PFSK-1 (cell line): Measurements from ENCODE around the gene RTP5.

Source experiments
- POLR2AphosphoS5 ChIP-seq: IDR thresholded peaks from 2 replicates; pipeline ENCODE4 v1.6.1; 2012; ENCODE audit warnings: low read depth, mild to moderate bottlenecking, control low read depth, low read length, moderate library complexity
- REST ChIP-seq, 2 experiments: IDR thresholded peaks; 2 replicates each; pipeline versions ENCODE4 v1.6.1 to v1.8.0; 2011 to 2012; ENCODE audit warnings: low read depth in 2 of 2, low read length in 2 of 2, control low read depth in 1 of 2, inconsistent platforms in 1 of 2, mild to moderate bottlenecking in 1 of 2, moderate library complexity in 1 of 2; ENCODE audit not compliant: insufficient read depth in 1 of 2
- SIN3A ChIP-seq: IDR thresholded peaks from 2 replicates; pipeline ENCODE4 v1.6.1; 2012; ENCODE audit warnings: mild to moderate bottlenecking, low read length, moderate library complexity, borderline replicate concordance; ENCODE audit not compliant: insufficient read depth
- TAF1 ChIP-seq: IDR thresholded peaks from 2 replicates; pipeline ENCODE4 v1.6.1; 2012; ENCODE audit warnings: low read length, control low read depth, borderline replicate concordance; ENCODE audit not compliant: insufficient read depth

GRCh38 chr2:241853651-241854341 is 15.7 kb upstream of the RTP5 start:
- no peak for TF ChIP-seq POLR2AphosphoS5
- no peak for TF ChIP-seq REST (IDR thresholded peaks at IDR 0.05; ENCODE audit: insufficient read depth in 1 of 2, low read depth in 2 of 2, low read length in 2 of 2)
- TF ChIP-seq SIN3A, result no peak
- no peak for TF ChIP-seq TAF1
